ENCODE measurements around the gene OR4L1.

DNA sequence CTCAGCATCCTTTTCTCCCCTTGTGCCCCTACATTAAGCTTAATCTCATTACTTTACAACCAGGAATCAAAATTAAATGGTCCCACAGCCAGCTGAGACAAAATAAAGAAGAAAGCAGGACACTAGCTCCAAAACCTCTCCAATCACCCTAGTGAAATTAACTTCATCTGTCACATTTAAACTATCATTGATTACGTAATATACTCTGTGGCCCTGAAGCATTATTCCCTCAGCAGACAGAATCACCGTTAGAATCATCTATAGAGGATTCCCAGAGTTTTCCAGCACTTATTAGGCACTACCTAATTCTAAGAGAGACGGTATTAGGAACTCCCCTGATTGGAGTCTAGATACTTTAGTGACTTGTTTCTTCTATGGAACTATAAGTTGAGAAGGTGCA, 50.6 kb downstream of the OR4L1 start, which contains the start of gene OR4K17:
- no peak for TF ChIP-seq POLR2A (IDR thresholded peaks at IDR 0.05; ENCODE audit: low read length)
- TF ChIP-seq RCOR1 (IDR thresholded peaks at IDR 0.05; ENCODE audit: low read depth, low read length), result no peak
- no peak for TF ChIP-seq MAZ (IDR thresholded peaks at IDR 0.05; ENCODE audit: borderline replicate concordance, low read depth, low read length)
- TF ChIP-seq CEBPB (IDR thresholded peaks at IDR 0.05), result no peak
- TF ChIP-seq, protein P1, sequence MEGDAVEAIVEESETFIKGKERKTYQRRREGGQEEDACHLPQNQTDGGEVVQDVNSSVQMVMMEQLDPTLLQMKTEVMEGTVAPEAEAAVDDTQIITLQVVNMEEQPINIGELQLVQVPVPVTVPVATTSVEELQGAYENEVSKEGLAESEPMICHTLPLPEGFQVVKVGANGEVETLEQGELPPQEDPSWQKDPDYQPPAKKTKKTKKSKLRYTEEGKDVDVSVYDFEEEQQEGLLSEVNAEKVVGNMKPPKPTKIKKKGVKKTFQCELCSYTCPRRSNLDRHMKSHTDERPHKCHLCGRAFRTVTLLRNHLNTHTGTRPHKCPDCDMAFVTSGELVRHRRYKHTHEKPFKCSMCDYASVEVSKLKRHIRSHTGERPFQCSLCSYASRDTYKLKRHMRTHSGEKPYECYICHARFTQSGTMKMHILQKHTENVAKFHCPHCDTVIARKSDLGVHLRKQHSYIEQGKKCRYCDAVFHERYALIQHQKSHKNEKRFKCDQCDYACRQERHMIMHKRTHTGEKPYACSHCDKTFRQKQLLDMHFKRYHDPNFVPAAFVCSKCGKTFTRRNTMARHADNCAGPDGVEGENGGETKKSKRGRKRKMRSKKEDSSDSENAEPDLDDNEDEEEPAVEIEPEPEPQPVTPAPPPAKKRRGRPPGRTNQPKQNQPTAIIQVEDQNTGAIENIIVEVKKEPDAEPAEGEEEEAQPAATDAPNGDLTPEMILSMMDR (IDR thresholded peaks at IDR 0.05), result no peak
- no peak for TF ChIP-seq SMC3 (IDR thresholded peaks at IDR 0.05)
- TF ChIP-seq, protein P2, sequence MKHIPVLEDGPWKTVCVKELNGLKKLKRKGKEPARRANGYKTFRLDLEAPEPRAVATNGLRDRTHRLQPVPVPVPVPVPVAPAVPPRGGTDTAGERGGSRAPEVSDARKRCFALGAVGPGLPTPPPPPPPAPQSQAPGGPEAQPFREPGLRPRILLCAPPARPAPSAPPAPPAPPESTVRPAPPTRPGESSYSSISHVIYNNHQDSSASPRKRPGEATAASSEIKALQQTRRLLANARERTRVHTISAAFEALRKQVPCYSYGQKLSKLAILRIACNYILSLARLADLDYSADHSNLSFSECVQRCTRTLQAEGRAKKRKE (CRISPR knock-in tag; IDR thresholded peaks at IDR 0.05; ENCODE audit: low read depth), result no peak
- TF ChIP-seq HOXA7 (CRISPR knock-in tag; IDR thresholded peaks at IDR 0.05), result no peak
- no peak for TF ChIP-seq RARB (CRISPR knock-in tag; IDR thresholded peaks at IDR 0.05)
- TF ChIP-seq JUN (IDR thresholded peaks at IDR 0.05), result no peak
- TF ChIP-seq, protein P3, sequence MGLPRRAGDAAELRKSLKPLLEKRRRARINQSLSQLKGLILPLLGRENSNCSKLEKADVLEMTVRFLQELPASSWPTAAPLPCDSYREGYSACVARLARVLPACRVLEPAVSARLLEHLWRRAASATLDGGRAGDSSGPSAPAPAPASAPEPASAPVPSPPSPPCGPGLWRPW (IDR thresholded peaks at IDR 0.05), result no peak
- TF ChIP-seq HDAC2 (IDR thresholded peaks at IDR 0.05), result no peak

All from A549 (cell line).